Measurements from ENCODE around the gene PAEP. TPM values are rescaled to one million over a fixed set of nuclear protein-coding genes. Genes with fewer than 3 reads are reported as not detected.

The PAEP gene
- total RNA-seq, 1 donor from 2014 or later = not detected

- intact Hi-C loops (cut with micrococcal nuclease) = no loop called here
Measured at GRCh38 chr9:135608999-135609317, 47.4 kb downstream of the PAEP start.

DNA sequence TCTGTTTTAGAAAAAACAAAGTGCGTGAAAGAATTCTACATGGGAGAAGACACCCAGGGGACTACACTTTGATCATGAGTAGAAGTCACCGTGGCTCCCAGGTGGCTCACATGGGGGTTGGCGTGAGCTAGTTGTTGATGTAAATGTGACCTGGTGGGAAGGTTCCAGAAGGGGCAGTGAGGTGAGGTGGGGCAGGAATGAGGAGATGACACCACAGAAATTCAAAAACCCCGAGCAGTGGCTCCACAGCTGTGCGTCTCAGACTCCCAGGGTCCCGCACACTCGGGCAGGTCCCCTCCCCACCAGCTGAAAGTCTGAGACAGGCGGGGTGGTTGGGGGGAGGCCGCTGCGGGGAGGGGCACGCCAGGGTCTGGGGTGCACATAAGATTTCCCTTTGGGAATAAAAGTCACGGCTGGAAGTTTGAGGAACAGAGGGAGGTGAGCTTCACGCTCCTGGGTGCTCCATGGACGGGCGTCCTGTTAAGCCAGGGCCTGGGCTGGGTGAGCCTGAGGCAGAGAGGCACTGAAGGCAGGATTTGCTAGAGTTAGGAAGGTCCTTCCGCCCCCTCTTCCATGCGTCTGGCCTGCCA, 47.9 kb downstream of the PAEP start:
- Histone ChIP-seq H3K27me3 (ENCODE audit: low read depth) (peaks cover 65% of the 10 kb centered on the region), H3K4me3 (no peak overlapping the region), H3K9me3 (replicated peaks) (no peaks in the 10 kb centered on the region), H3K36me3 (no peaks in the 10 kb centered on the region), H3K27ac (replicated peaks) (no peak overlapping the region), H3K4me1 (no peaks in the 10 kb centered on the region)
- no peak for DNase-seq
- TF ChIP-seq, protein P1, sequence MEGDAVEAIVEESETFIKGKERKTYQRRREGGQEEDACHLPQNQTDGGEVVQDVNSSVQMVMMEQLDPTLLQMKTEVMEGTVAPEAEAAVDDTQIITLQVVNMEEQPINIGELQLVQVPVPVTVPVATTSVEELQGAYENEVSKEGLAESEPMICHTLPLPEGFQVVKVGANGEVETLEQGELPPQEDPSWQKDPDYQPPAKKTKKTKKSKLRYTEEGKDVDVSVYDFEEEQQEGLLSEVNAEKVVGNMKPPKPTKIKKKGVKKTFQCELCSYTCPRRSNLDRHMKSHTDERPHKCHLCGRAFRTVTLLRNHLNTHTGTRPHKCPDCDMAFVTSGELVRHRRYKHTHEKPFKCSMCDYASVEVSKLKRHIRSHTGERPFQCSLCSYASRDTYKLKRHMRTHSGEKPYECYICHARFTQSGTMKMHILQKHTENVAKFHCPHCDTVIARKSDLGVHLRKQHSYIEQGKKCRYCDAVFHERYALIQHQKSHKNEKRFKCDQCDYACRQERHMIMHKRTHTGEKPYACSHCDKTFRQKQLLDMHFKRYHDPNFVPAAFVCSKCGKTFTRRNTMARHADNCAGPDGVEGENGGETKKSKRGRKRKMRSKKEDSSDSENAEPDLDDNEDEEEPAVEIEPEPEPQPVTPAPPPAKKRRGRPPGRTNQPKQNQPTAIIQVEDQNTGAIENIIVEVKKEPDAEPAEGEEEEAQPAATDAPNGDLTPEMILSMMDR (IDR thresholded peaks at IDR 0.05; ENCODE audit: borderline replicate concordance) = no peak
- intact Hi-C loops (cut with micrococcal nuclease) = no loop called here

More at GRCh38 chr9:135608999-135609317, 47.4 kb downstream of the PAEP start:
- Histone ChIP-seq H3K27me3 (ENCODE audit: low read depth) (peaks cover 65% of the 10 kb centered on the region), H3K9me3 (replicated peaks) (no peaks in the 10 kb centered on the region), H3K27ac (replicated peaks) (no peak overlapping the region), H3K4me1 (no peaks in the 10 kb centered on the region), H3K4me3 (no peak overlapping the region), H3K36me3 (no peaks in the 10 kb centered on the region)
- no peak for DNase-seq
- TF ChIP-seq, protein P1 (IDR thresholded peaks at IDR 0.05; ENCODE audit: borderline replicate concordance) = no peak

- H3K9me3 ChIP-seq (replicated peaks) = no peaks in the 10 kb centered on the region
- no peak overlapping the region for H3K4me3 ChIP-seq
- intact Hi-C loops (cut with micrococcal nuclease) = no loop called here
- H3K27ac ChIP-seq (replicated peaks) = no peak overlapping the region
- no peaks in the 10 kb centered on the region for H3K4me1 ChIP-seq
- TF ChIP-seq, protein P1 (IDR thresholded peaks at IDR 0.05; ENCODE audit: borderline replicate concordance) = no peak
- H3K27me3 ChIP-seq (ENCODE audit: low read depth) = peaks cover 74% of the 10 kb centered on the region
- H3K36me3 ChIP-seq = no peaks in the 10 kb centered on the region
- no peak for DNase-seq
Measured at GRCh38 chr9:135610290-135611141, 49.0 kb downstream of the PAEP start.

DNA sequence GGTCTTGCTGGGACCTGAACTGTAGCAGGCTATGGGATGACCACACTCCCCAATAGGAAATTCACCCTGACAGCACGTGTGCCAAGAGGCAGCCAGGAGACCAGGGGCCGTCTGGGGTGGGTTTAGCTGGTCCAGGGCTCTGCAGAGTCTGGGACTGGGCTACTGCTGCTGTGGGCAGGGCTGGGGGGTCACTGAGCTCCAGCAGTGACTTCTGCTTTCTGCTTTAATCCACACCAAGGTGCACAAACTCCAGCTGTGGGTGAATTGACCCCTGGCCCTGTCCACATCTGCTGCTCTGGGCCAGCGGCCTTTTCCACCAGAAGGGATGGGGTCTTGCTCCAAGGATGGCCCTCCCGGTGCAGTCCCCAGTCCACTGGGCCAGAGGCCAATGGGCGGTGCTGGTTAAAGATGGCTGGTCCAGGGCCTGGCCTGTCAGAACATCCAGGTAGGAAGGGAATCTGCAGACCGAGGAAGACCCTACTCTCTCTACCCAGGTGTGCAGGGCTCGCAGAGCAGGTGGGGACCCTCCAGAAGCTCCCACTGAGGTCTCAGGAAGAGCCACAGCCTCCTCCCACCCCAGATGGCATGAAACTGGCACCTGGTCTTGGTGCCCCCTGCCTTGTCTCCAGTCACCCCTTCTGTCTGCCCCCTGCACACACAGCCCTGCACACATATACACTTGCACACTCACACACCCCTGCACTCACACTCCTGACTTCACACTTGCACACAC, 49.8 kb downstream of the PAEP start:
- intact Hi-C loops (cut with micrococcal nuclease) = no loop called here
- Histone ChIP-seq H3K9me3 (replicated peaks) (no peaks in the 10 kb centered on the region), H3K4me1 (no peaks in the 10 kb centered on the region), H3K36me3 (no peaks in the 10 kb centered on the region), H3K4me3 (no peak overlapping the region), H3K27ac (replicated peaks) (no peak overlapping the region), H3K27me3 (ENCODE audit: low read depth) (peaks cover 79% of the 10 kb centered on the region)
- TF ChIP-seq, protein P1 (IDR thresholded peaks at IDR 0.05; ENCODE audit: borderline replicate concordance) = no peak
- no peak for DNase-seq

GRCh38 chr9:135611875-135612209, 50.3 kb downstream of the PAEP start:
- Histone ChIP-seq H3K27ac (replicated peaks) (no peak overlapping the region), H3K27me3 (ENCODE audit: low read depth) (peaks cover 83% of the 10 kb centered on the region)
- intact Hi-C loops (cut with micrococcal nuclease) = no loop called here

More at GRCh38 chr9:135611875-135612209, 50.3 kb downstream of the PAEP start:
- no peaks in the 10 kb centered on the region for H3K36me3 ChIP-seq
- H3K4me3 ChIP-seq = no peak overlapping the region
- DNase-seq = no peak
- TF ChIP-seq, protein P1 (IDR thresholded peaks at IDR 0.05; ENCODE audit: borderline replicate concordance) = no peak
- no peaks in the 10 kb centered on the region for H3K4me1 ChIP-seq
- H3K9me3 ChIP-seq (replicated peaks) = no peaks in the 10 kb centered on the region

Data from left ventricle myocardium inferior (tissue), 1 donor.